HG02981 (cell line): ENCODE measurements around the gene TNNI2.

Experiments used
- ATAC-seq: cut with Tn5 transposase; IDR thresholded peaks from one replicate; pipeline ENCODE4 v1.9.1; 2021; ENCODE audit warnings: mild to moderate bottlenecking, moderate library complexity; ENCODE audit not compliant: unreplicated experiment

Gene TNNI2

DNA sequence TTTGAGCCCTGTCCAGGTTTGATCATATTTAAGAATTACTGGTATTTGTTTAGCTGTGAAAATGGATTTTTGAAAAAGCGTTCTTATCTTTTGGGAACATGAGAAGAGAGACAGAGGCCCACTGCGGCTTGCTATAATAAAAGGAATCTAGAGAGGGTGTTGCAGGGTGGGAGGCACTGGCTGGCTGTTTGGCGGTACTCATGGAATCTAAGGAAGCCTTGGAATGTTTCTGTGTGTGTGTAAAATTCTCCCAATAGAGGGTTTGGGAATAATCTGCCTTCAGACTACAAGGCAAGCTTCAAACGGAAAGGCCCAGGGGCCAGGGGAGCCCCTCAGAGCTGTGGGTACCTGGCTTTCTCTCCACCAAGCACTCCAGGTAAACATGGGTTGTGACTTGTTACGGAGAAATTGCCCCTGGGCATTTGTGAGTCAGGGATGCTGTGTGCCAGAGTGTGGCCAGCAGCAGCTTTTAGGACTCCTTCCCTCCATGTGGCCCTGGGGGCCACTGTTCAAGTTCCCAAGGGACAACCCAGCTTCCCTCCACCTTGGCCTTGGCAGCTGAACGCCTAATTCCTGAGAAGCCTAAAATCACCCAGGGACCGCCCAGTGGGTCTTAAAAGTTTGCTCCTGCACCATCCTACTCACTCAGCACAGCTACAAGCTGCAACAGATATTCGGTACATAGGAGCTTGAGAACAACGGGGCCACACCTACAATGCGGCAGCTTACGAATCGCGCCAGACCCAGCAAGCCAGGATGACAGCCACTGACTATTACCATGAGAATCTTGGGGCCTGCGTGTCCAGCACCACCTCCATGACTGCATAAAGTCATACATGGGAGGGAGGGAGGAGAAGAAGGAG, 18.1 kb upstream of the TNNI2 start:
- ATAC-seq: no peak

DNA sequence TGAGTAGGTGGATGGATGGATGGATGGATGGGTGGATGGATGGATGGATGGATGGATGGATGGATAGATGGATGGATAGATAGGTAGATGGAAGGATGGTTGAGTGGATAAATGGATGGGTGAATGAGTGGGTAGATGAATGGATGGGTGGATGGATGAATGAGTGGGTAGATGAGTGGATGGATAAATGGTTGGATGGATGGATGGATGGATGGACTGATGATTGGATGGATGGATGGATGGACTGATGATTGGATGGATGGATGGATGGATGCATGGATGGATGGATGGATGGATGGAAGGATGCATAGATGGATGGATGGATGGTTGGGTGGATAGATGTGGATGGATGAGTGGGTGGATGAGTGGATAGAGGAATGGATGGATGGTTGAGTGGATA, 17.2 kb upstream of the TNNI2 start:
- no peak for ATAC-seq

GRCh38 chr11:1822648-1823375, 16.0 kb upstream of the TNNI2 start:
- no peak for ATAC-seq

GRCh38 chr11:1823376-1824220, 15.2 kb upstream of the TNNI2 start:
- no peak for ATAC-seq

GRCh38 chr11:1824221-1825038, 14.4 kb upstream of the TNNI2 start:
- no peak for ATAC-seq

GRCh38 chr11:1825039-1825740, 13.6 kb upstream of the TNNI2 start:
- no peak for ATAC-seq

- no peak for ATAC-seq
Observed at GRCh38 chr11:1825785-1826451, 12.9 kb upstream of the TNNI2 start.

DNA sequence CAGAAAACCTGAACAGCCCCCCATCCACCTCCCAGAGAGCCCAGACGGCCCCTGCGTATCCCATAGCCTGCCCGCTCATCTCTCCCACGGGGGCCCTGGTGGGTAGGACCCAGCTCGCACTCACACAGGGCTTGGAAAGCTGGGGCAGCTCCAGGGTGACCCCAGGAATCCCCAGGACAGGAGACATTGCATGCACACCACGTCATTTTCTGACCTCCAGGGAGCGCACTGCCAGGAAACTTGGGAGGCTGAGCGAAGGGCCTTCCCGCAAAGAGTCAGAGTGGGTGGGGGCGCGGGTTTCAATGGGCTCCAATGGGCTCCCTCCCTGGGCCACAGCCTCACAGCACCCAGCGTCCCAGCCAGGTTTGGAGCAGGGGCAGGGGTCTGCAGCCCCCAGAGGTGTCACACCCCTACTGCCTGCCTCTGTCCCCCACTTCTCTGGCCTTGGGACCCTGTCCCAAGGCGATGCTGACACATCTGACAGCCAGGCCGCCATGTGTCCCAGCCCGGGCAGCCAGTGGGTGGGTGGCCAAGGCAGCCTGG, 12.2 kb upstream of the TNNI2 start:
- no peak for ATAC-seq

- no peak for ATAC-seq
Observed at GRCh38 chr11:1827095-1827813, 11.5 kb upstream of the TNNI2 start.

- ATAC-seq: no peak
Observed at GRCh38 chr11:1827931-1828330, 10.8 kb upstream of the TNNI2 start.

DNA sequence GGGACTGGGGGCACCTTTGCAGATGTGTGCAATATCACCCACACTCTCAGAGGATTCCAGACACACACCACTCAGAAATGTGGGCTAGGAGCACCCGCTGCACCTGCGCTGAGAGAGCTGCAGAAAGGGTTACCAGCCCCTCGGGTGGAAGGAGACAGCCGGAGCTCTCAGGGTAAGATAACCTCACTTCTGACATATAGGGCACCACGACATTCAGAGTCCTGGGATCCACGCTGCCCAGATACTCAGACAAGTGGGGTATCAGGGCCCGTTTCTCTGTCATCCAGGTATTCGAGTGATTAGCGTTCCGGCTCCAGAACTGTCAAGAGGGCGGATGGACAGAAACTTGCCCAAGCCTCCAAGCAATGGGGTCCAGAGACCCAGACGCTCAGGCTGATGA, 10.2 kb upstream of the TNNI2 start:
- ATAC-seq: no peak

GRCh38 chr11:1829039-1829820, 9.6 kb upstream of the TNNI2 start:
- ATAC-seq: no peak

- ATAC-seq: no peak
Observed at GRCh38 chr11:1830004-1830321, 8.8 kb upstream of the TNNI2 start.

- no peak for ATAC-seq
Observed at GRCh38 chr11:1830322-1831223, 8.2 kb upstream of the TNNI2 start.

DNA sequence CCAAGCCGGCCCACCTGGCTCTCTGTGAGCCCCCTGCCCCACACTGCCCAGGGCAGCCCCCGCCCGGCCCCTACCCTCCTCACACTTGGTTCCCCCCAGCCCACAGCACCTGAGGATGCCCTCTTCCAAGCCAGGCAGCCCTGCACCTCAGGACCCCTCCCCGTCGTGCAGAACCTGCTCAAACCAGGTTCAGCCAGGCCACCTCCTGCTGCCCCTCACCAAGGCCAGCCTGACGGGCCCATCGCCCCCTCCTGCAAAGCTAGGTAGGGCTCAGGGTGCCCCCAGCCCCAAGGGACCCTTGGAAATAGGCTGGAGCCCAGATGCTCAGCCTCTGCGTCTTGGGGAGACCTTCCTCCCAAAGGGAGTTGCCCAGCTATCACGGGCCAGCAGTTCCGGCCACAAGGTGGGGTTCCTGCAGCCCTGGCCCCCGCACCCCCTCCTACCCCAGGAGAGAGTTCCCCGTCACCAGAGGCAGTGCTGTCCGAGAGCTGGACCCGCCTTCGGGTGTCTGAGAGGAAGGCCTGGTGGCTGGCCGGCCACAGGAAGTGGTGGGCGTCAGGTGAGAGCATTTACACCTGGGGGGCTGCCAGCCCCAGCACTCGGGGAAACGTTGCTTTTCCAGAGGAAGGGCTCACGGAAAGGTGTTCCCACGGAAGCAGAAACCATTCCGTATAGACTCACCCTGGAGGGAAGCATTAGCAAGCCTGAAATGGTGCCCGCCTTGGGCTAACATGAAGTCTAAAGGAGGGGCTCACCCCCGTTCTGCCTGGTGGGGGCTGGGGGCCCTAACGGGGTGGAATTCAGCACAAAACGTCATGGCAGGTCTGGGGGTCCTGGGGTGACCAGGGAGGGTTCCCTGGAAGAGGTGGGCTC, 7.2 kb upstream of the TNNI2 start:
- ATAC-seq: no peak
